Right renal pelvis (tissue), 4 donors: ENCODE measurements around the gene CCDC106. TPM values are rescaled to one million over a fixed set of nuclear protein-coding genes. Genes with fewer than 3 reads are reported as not detected.

Source experiments
- DNase-seq, 4 donors: peaks; one replicate each; pipeline ENCODE4 v3.0.0-alpha.2; 2013; ENCODE audit warnings: low read depth in 4 of 4, low spot score in 3 of 4, missing footprints in 1 of 4
- polyA plus RNA-seq, 4 donors: library from polyadenylated mRNA; unstranded; fragments of 120-200 nt; gene quantifications; one replicate each; pipeline ENCODE4 v1.2.1, GENCODE V29; 2013; ENCODE audit not compliant: insufficient read length in 4 of 4

Gene CCDC106
- polyA plus RNA-seq, 4 donors = 19.5 to 26.7 (median 21.3) TPM

GRCh38 chr19:55679343-55680257 lies 31.6 kb downstream of the CCDC106 start:
- DNase-seq = no peak

- DNase-seq = no peak
These were observed 32.5 kb downstream of the CCDC106 start for GRCh38 chr19:55680339-55681130.

DNA sequence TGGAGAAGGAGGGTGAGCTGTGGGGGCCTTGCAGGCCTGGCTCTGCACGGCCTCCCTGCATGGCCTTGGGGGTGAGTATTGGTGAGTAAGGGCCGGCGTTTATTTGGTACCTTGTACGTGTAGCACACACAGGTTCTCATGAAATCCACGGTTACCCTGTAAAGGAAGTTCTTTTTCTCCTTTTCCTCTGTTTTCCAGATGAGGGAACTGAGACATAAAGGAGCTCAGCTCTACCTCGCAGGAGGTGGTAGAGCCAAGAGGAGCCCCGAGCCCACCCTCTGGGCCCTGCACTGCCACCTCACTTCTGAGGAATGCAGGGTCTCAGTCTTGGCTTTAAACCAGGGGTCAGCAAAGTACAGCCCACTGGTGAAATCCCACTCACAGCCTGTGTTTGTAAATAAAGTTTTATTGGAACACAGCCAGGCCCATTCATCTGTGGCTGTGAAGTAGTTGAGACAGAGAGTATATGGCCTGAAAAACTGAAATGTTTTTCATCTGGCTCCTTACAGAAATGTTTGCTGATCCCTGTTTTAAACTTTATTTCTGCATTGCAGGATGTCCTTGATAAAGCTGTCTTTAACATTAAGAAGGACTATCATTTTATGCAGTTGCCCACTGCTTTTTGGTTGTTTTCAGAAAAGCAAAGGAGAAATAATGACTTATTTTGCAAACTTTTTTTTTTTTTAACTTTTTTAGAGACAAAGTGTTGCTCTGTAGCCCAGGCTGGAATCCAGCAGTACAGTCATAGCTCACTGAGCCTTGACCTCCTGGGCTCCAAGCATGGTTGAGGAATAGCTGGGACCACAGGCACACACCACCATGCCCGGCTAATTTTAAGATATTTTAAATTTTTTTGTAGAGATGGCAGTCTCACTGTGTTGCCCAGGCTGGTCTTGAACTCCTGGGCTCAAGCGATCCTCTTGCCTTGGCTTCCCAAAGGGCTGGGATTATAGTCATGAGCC lies 33.4 kb downstream of the CCDC106 start:
- DNase-seq = no peak

GRCh38 chr19:55683449-55684261 lies 35.6 kb downstream of the CCDC106 start:
- peak in 2 of 4 donors; percentile 53 to 56 for DNase-seq

GRCh38 chr19:55684946-55685681 lies 37.1 kb downstream of the CCDC106 start:
- no peak for DNase-seq

DNA sequence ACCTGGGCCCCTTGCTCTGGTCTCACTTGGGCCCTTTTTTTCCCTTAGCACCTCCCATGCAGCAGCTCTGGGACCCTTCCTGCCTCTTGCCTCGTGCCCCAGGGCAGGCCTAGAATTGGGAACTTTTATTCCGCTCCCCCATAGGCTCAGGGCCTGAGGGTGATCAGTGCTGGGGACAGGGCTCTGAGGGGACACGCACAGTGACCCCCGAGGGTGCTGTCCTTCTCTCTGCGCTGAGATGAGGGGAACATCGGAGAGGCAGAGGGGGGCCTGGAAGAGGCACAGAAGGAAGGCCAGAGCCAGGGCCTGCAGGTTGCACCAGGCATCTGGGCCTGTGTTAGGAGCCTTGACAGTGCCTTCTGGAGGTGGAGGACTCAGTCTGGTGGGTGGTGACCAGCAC lies 37.8 kb downstream of the CCDC106 start:
- DNase-seq = no peak

DNA sequence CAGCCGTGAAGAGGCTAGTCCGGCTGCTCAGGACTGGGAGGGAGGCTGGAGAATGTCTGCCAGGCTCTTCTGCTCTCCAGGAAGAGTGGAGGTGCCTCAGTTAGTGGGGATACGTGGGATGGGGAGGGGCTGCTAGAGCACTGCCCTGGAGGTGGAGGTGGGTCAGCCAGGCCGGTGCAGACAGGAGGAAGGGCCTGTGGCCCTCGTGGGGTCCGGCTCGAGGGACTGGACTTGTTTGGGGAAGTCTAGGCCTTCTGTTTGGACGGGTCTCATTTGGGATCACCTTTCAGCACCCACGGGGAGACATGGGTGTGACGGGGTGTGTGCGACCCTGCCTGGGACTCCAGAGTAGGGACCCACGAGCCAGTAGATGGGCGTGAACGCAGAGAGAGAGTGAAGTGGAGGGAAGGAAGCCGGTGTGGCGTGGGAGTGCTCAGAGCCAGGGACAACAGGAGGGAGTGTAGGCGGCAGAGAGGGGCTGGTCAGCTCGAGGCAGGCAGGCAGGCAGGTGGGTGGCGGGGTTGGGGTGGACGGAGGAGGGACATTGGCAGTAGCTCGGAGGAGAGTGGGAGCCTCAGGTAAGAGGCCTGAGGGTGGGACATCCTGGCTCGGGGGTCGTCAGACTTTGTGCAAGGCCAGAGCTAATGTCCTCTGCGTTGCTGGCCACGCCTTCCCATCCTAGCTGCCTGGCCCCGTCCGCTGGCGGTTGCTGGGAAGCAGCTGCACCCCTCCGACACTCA lies 38.5 kb downstream of the CCDC106 start:
- DNase-seq = no peak

DNA sequence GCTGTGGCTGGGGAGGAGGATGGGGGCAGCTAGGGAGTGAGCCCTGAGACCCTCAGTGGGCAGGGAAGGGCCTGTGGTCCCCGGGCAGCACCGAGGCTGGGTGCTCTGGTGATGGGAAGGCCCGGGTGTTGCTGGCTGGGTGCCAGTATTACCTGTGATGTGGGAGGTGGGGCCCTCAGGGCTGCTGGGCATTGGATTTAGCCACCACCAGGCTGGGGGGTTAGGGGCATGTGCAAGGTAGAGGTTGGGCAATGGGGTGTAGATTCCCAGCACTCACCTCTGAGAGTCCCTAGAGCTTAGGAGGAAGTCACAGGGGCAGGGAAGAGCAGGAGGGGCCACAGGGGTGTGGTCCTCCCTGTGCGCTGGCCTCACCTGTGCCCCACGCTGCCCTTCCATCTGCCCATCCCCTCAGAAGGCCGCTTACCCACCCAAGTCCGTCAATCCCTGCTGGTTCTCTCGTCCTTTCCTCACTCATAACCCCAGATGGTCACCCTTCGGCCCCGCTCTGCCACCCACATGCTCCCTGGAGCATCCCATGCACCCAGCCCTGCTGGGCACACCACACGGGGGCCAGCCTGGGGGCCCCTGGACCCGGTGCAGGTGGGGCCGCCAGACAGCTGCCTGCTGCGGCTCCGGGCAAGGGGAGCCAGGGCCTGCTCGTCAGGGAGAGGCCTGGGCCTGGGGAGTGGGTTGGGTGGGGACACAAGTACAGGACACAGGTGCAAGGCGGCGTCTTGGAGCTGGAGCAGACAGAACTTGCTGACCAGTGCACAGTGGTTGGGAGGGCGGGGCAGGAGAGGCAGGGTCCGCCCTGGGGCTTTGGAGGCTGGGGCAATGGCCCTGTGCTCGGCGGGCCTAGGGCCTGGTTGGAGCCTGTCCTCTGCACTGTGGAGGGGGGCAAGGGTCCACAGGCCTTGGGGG lies 39.5 kb downstream of the CCDC106 start:
- no peak for DNase-seq

DNA sequence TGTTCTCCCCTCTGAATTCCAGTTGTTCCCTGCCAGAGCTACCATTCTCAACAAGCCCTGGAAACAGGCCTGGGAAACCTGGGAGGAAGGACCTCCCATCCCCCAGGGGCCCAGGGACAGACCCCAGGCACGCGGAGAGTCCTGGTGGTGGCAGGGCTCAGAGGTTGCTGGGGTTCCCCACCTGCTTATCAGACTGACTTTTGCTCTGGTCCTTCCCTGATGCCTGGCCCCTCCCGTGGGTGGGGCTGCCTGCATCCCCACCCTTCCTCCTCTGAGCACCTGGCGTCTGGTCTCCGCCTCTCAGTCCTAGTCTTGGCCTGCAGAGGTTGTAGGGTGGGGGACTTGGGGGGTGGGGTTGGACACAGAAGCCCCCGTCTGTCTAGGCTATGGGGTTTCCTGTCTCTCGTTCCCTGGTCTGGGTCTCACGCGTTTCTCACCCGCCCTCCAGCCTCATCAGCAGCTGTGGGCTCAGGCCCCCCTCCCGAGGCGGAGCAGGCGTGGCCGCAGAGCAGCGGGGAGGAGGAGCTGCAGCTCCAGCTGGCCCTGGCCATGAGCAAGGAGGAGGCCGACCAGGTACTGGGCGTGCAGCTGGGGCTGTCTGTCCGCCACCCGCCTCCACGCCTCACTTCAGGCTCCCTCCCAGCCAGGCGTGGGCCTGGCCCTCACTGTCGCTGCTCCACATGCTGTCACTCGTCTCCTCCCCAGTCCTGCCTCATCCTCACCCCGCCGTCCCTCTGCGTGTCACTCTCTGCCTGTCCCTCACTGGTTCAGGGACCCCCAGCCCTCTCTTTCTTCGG lies 40.6 kb downstream of the CCDC106 start:
- no peak for DNase-seq

DNA sequence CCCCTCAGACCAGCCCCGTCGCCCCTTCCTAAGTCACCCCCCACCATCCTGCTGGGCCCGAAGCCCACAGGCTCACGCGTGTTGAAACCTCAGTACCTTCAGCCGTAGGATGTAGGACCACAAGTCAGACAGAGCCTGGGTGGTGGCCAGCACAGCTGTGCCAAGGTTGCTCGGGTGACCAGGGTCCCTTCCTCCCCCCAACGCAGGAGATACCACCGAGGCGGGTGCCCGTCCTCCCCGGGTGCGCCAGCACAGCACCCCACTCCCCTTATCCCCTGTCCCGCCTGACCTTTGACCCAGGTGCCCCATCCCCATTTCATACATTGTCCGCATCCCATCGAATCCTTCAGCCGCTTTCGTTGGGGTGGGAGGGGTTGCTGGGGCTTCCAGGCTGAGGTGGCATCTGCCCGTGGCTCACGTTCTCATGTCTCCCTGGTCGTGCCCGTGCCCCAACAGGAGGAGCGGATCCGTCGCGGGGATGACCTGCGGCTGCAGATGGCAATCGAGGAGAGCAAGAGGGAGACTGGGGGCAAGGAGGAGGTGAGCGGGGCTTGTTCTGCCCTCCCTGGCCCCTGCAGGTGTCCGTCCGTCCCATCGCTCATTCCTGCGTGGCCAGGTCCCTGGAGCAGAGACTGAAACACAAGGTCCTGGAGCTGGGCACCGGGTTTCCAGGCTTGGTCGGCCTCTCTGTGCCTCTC lies 41.5 kb downstream of the CCDC106 start:
- DNase-seq = no peak

GRCh38 chr19:55690109-55690768 lies 42.2 kb downstream of the CCDC106 start:
- no peak for DNase-seq

DNA sequence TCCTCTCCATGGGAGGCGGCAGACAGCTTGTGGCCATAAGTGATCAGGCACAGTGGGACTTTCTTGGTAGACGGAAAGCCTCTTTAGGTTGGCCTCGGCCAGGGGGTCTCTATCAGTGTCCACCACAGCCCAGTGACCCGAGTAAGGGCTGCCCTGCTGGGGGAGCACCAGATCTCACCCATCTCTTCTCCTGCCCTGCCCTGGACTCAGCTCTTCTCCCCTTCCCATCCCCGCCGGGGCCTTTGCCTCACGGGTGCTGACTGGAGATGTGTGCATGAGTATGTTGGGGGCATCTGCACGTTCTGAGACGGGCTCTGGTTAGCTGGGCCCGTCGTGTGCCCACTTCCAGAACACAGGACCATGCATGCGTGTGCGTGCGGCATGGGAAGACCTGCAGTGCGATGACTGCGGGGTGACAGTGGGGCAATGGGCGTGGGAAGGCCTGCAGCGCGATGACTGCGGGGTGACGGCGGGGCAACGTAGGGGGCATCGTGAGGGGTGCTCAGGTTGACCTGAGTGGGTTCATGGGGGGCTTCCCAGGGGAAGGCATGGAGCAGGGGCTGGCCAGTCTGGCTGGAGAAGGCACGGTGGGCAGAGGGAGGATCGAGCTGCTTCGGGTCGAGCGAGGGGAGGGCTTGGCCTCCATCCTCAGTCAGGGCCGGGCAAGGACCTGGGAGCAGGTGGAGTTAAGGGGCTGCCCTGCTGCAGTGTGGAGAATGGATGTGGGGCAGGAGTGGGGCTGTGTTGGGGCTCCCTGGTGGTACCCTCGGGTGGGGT lies 42.9 kb downstream of the CCDC106 start:
- no peak for DNase-seq

DNA sequence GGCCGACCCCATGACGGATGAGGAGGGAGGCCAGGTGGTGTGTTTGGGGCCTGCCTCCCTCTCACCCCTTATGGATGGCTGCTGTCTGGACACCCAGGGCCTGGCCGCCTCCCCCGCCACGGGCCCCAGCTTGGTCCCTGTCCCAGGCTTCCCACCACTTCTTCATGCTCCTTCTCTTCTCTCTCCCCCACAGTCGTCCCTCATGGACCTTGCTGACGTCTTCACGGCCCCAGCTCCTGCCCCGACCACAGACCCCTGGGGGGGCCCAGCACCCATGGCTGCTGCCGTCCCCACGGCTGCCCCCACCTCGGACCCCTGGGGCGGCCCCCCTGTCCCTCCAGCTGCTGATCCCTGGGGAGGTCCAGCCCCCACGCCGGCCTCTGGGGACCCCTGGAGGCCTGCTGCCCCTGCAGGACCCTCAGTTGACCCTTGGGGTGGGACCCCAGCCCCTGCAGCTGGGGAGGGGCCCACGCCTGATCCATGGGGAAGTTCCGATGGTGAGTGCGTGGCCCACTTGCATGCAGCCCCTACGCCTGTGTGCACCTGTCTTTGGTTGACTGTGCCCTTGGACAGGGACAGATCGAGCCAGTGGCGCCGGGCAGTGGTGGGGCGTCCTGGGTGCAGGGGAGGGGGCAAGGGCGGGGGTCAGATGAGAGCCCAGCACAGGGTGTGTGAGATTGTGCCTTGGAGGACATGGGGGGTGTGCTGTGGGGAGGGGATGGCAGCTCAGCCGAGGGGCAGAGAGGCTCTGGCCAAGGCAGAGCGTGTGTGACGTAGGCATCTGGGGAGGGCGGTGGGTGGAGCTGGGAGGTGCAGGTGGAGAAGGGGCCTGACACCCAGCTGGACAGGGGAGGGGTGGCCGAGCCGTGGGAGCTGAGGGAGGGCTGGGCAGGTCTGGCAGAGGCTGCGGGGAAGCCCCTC lies 43.8 kb downstream of the CCDC106 start:
- DNase-seq = no peak
